Osteocyte (in vitro differentiated cells): Measurements from ENCODE around the gene MYO10. TPM values are rescaled to one million over a fixed set of nuclear protein-coding genes. Genes with fewer than 3 reads are reported as not detected.

Source experiments
- DNase-seq: peaks from one replicate; pipeline ENCODE4 v3.0.0; 2021; ENCODE audit warnings: mixed read lengths; ENCODE audit not compliant: unreplicated experiment; ENCODE audit errors: extremely low spot score
- H3K27ac Mint-ChIP-seq: one replicate; pipeline ENCODE4 v1.8.0; 2021; ENCODE audit warnings: mild to moderate bottlenecking, mixed read lengths; ENCODE audit not compliant: unreplicated experiment
- H3K27me3 Mint-ChIP-seq: one replicate; pipeline ENCODE4 v1.8.0; 2021; ENCODE audit warnings: mixed read lengths; ENCODE audit not compliant: unreplicated experiment
- H3K36me3 Mint-ChIP-seq: one replicate; pipeline ENCODE4 v1.8.0; 2021; ENCODE audit warnings: mixed read lengths; ENCODE audit not compliant: unreplicated experiment
- H3K4me1 Mint-ChIP-seq: one replicate; pipeline ENCODE4 v1.8.0; 2021; ENCODE audit warnings: mixed read lengths; ENCODE audit not compliant: unreplicated experiment
- H3K4me3 Mint-ChIP-seq: one replicate; pipeline ENCODE4 v1.8.0; 2021; ENCODE audit warnings: mild to moderate bottlenecking, moderate library complexity, mixed read lengths; ENCODE audit not compliant: unreplicated experiment
- H3K9me3 Mint-ChIP-seq: one replicate; pipeline ENCODE4 v1.8.0; 2021; ENCODE audit warnings: mixed read lengths; ENCODE audit not compliant: unreplicated experiment
- total RNA-seq: library from RNA; stranded (reverse); gene quantifications from 2 replicates; pipeline ENCODE4 v1.2.1, GENCODE V29; 2021
- TF ChIP-seq, protein P1 (sequence below): fragments of 200-600 bp; sonication (generic); IDR thresholded peaks from 2 replicates; pipeline ENCODE4 v1.5.0; 2021; ENCODE audit warnings: antibody characterized with exemption, mild to moderate bottlenecking, moderate library complexity

Gene MYO10
- total RNA-seq, 1 donor from 2014 or later = 87.8 TPM

GRCh38 chr5:16807547-16807864 is 128.6 kb downstream of the MYO10 start:
- peak overlapping the region; percentile 15 for H3K27ac Mint-ChIP-seq
- no peak for DNase-seq
- H3K27me3 Mint-ChIP-seq = no peaks in the 10 kb centered on the region
- H3K4me1 Mint-ChIP-seq = peaks cover 62% of the 10 kb centered on the region
- no peak overlapping the region for H3K4me3 Mint-ChIP-seq
- no peaks in the 10 kb centered on the region for H3K9me3 Mint-ChIP-seq
- TF ChIP-seq, protein P1, sequence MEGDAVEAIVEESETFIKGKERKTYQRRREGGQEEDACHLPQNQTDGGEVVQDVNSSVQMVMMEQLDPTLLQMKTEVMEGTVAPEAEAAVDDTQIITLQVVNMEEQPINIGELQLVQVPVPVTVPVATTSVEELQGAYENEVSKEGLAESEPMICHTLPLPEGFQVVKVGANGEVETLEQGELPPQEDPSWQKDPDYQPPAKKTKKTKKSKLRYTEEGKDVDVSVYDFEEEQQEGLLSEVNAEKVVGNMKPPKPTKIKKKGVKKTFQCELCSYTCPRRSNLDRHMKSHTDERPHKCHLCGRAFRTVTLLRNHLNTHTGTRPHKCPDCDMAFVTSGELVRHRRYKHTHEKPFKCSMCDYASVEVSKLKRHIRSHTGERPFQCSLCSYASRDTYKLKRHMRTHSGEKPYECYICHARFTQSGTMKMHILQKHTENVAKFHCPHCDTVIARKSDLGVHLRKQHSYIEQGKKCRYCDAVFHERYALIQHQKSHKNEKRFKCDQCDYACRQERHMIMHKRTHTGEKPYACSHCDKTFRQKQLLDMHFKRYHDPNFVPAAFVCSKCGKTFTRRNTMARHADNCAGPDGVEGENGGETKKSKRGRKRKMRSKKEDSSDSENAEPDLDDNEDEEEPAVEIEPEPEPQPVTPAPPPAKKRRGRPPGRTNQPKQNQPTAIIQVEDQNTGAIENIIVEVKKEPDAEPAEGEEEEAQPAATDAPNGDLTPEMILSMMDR = no peak
- H3K36me3 Mint-ChIP-seq = peaks cover 1% of the 10 kb centered on the region

DNA sequence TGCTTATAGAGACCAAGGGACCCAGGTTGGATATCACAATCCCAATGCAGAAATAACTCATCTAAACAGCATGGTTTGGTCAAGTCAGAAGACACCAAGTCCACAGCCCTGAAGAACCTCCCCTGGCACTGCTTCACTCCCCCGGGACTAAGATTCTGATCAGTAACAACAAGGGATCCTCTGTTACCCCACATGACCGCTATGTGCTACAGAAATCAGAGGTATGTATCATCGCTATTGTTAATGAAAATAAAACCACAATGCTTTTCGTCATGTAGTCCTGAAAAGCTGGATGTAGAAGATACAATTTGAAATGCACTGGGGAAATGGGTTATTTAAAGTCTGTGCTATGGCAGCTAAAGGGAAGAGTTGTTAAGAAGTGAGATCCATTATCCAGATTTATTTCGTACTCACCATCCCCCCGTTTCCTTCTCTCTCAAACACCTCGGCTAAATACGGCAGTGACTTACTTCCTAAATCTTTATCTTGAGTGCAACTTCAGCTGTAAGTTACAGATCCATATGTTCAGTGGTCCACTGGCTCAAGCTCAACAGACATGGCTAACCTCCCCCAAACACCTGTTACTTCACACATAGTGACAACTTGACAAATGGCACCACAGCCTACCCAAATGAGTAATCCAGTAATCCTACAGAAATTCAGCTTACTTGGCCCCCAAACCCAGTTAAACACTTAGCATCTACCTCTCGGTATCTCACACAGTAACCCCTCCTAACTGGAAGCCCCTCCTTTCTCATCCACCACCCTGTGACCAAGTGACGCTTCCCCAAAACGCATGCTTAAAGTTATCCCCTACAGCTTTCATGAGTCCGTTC is 129.2 kb downstream of the MYO10 start:
- Mint-ChIP-seq H3K27ac (no peak overlapping the region), H3K4me1 (peaks cover 56% of the 10 kb centered on the region), H3K4me3 (no peak overlapping the region), H3K36me3 (peaks cover 1% of the 10 kb centered on the region), H3K27me3 (no peaks in the 10 kb centered on the region), H3K9me3 (no peaks in the 10 kb centered on the region)
- no peak for DNase-seq
- TF ChIP-seq, protein P1 = no peak

- H3K27ac Mint-ChIP-seq = peak overlapping the region; percentile 54
- no peaks in the 10 kb centered on the region for H3K9me3 Mint-ChIP-seq
- TF ChIP-seq, protein P1 = peak; percentile 36
- no peak for DNase-seq
- peaks cover 51% of the 10 kb centered on the region for H3K4me1 Mint-ChIP-seq
- no peak overlapping the region for H3K4me3 Mint-ChIP-seq
- H3K36me3 Mint-ChIP-seq = peaks cover 2% of the 10 kb centered on the region
- no peaks in the 10 kb centered on the region for H3K27me3 Mint-ChIP-seq
These were observed 130.6 kb downstream of the MYO10 start for GRCh38 chr5:16805486-16805885.

DNA sequence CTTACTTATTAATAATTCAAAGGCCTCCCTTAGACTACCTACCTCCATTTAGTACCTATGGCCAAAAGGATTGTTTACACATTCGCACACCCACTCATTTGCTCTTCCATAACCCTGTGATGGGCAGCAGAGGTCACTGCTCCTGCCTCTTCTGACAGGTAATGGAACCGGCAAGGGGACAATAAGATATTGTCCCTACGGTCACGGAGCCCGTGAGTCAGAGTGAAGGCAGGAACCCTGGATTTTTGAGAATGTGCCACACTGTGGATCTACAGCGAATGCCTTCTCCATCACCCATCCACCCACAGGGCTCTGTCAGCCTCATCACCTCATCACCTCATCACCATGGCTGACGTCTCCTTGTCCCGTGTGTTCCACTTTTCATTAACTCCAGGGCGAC is 132.3 kb downstream of the MYO10 start:
- TF ChIP-seq, protein P1 = no peak
- Mint-ChIP-seq H3K27me3 (no peaks in the 10 kb centered on the region), H3K4me3 (no peak overlapping the region), H3K9me3 (no peaks in the 10 kb centered on the region), H3K27ac (no peak overlapping the region), H3K4me1 (peaks cover 42% of the 10 kb centered on the region), H3K36me3 (peaks cover 2% of the 10 kb centered on the region)
- no peak for DNase-seq

DNA sequence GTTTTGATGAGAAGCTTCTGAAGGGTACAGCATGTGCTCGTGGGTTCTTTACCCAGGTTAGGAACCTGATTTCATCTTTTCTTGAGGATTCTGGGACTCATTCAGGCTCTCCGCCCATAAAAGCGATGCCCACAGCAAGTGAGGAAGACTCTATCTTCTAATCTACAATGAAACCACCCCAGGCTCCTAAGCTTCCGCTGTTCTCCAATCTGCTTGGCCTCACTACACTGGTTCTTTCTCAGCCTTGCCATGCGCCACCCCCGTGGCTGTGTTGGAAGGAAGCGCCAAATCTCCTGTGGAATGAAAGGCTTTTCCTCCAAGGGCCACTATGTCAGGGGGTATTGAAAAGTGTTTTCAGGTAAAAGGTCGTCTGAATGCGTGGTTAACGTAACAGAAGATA is 135.6 kb downstream of the MYO10 start:
- DNase-seq = no peak
- H3K9me3 Mint-ChIP-seq = no peaks in the 10 kb centered on the region
- TF ChIP-seq, protein P1 = no peak
- H3K27ac Mint-ChIP-seq = no peak overlapping the region
- H3K36me3 Mint-ChIP-seq = peaks cover 5% of the 10 kb centered on the region
- no peak overlapping the region for H3K4me3 Mint-ChIP-seq
- H3K4me1 Mint-ChIP-seq = peaks cover 35% of the 10 kb centered on the region
- no peaks in the 10 kb centered on the region for H3K27me3 Mint-ChIP-seq
